K562 (cell line): ENCODE data around the gene TUBA4B. TPM values are rescaled to one million over a fixed set of nuclear protein-coding genes. Genes with fewer than 3 reads are reported as not detected.

ENCODE experiments used
- BACH1 ChIP-seq: fragments of 200-800 bp; sonication (Bioruptor generic); IDR thresholded peaks from 2 replicates; pipeline ENCODE4 v1.6.1; 2016; ENCODE audit warnings: missing genetic modification characterization, missing compliant biosample characterization
- BRCA1 ChIP-seq, 2 experiments: fragments of 450-650 bp in 1 of 2; sonication (generic) in 1 of 2; formaldehyde crosslinking in 1 of 2; IDR thresholded peaks; 2 replicates each; pipeline versions ENCODE4 v1.5.0 to v1.6.1; 2017 to 2020; ENCODE audit warnings: mild to moderate bottlenecking in 1 of 2, missing genetic modification reagents in 1 of 2
- CREM ChIP-seq: IDR thresholded peaks from 2 replicates; pipeline ENCODE4 v1.6.1; 2014; ENCODE audit warnings: antibody characterized with exemption, low read depth
- EP400 ChIP-seq: fragments of 450-650 bp; IDR thresholded peaks from 2 replicates; pipeline ENCODE4 v1.6.1; 2017; ENCODE audit warnings: antibody characterized with exemption, mild to moderate bottlenecking, moderate library complexity
- GMEB1 ChIP-seq: fragments of 250-450 bp; sonication (Bioruptor Pico); IDR thresholded peaks from 2 replicates; pipeline ENCODE4 v1.4.0; 2020; ENCODE audit warnings: mild to moderate bottlenecking
- HOXB6 ChIP-seq: fragments of 250-450 bp; sonication (Bioruptor Pico); IDR thresholded peaks from 2 replicates; pipeline ENCODE4 v1.5.1; 2022; ENCODE audit warnings: mild to moderate bottlenecking, borderline replicate concordance
- JUN ChIP-seq, 2 experiments: sonication (generic) in 1 of 2; formaldehyde crosslinking in 1 of 2; IDR thresholded peaks; 2 replicates each; pipeline versions ENCODE4 v1.6.1 to v1.8.0; 2012 to 2022; ENCODE audit warnings: borderline replicate concordance in 2 of 2, mild to moderate bottlenecking in 2 of 2, improper control_type of control experiment in 1 of 2, low read depth in 1 of 2, low read length in 1 of 2, missing genetic modification reagents in 1 of 2
- MBD2 ChIP-seq: sonication (generic); IDR thresholded peaks from 2 replicates; pipeline ENCODE4 v1.6.1; 2016; ENCODE audit warnings: low read depth, borderline replicate concordance
- NCOA4 ChIP-seq: fragments of 450-650 bp; IDR thresholded peaks from 2 replicates; pipeline ENCODE4 v1.6.1; 2018; ENCODE audit warnings: mild to moderate bottlenecking; ENCODE audit not compliant: partially characterized antibody
- POLR2B ChIP-seq: fragments of 450-650 bp; IDR thresholded peaks from 2 replicates; pipeline ENCODE4 v1.6.1; 2018; ENCODE audit warnings: low read depth; ENCODE audit not compliant: partially characterized antibody
- SIN3A ChIP-seq, 2 experiments: fragments of 150-350 bp in 1 of 2; IDR thresholded peaks; 2 replicates each; pipeline ENCODE4 v1.6.1; 2011 to 2016; ENCODE audit warnings: borderline replicate concordance in 2 of 2, low read depth in 2 of 2, low read length in 2 of 2, mild to moderate bottlenecking in 2 of 2, moderate library complexity in 2 of 2; ENCODE audit not compliant: control insufficient read depth in 1 of 2
- ZC3H4 ChIP-seq: sonication (generic); formaldehyde crosslinking; IDR thresholded peaks from 2 replicates; pipeline ENCODE4 v1.9.0; 2021; ENCODE audit warnings: missing genetic modification reagents, borderline replicate concordance
- ZNF263 ChIP-seq: sonication (generic); formaldehyde crosslinking; IDR thresholded peaks from 2 replicates; pipeline ENCODE4 v1.8.0; 2022; ENCODE audit warnings: mild to moderate bottlenecking, missing genetic modification reagents, borderline replicate concordance
- ZNF274 ChIP-seq: IDR thresholded peaks from 2 replicates; pipeline ENCODE4 v1.6.1; 2011; ENCODE audit warnings: low read depth, mild to moderate bottlenecking, low read length, moderate library complexity, borderline replicate concordance
- polyA plus RNA-seq, 8 experiments: library from polyadenylated mRNA; depleted of rRNA in 4 of 8; stranded (reverse) in 5 of 8; unstranded in 3 of 8; fragments of >200 nt; fragmentation: Nextera tagmentation in 2 of 8; fragmentation: Illumina TruSeq in 1 of 8; extraction: Ambion mirVana in 2 of 8; extraction: Trizol in 1 of 8; gene quantifications; 2 replicates each; pipeline versions ENCODE4 v1.2.1 to v1.2.3, GENCODE V29; 2011 to 2014; ENCODE audit warnings: inconsistent platforms in 1 of 8, missing spikeins in 1 of 8
- total RNA-seq, 7 experiments: library from RNA; depleted of rRNA in 6 of 7; stranded (reverse); fragments of >200 nt in 6 of 7; fragmentation: Illumina TruSeq in 2 of 7; extraction: Trizol in 2 of 7; gene quantifications; 2 replicates each; pipeline versions ENCODE4 v1.2.1 to v1.2.3, GENCODE V29; 2011 to 2021; ENCODE audit warnings: low replicate concordance in 1 of 7
- TF ChIP-seq, protein P1 (sequence below): fragments of 250-450 bp; sonication (Bioruptor Pico); IDR thresholded peaks from 2 replicates; pipeline ENCODE4 v1.4.0; 2020; ENCODE audit warnings: mild to moderate bottlenecking, moderate library complexity, borderline replicate concordance
- TF ChIP-seq, protein P2 (sequence below): fragments of 250-450 bp; sonication (Bioruptor Pico); IDR thresholded peaks from 2 replicates; pipeline ENCODE4 v1.5.0; 2021; ENCODE audit warnings: mild to moderate bottlenecking, moderate library complexity

The TUBA4B gene
- total and polyA plus RNA-seq, 9 of the 15 experiments (the other 6 are each of a cell fraction or from before 2014, with no cell fraction given): 0.04 TPM; not detected in 8

- TF ChIP-seq GMEB1 (peak; percentile 80), SIN3A (IDR thresholded peaks at IDR 0.05; ENCODE audit: borderline replicate concordance in 2 of 2, control insufficient read depth in 1 of 2, low read depth in 2 of 2, low read length in 2 of 2) (peak; percentile 15 to 78; a peak in 1 of 4 replicates), EP400 (peak; percentile 69), JUN (IDR thresholded peaks at IDR 0.05; ENCODE audit: borderline replicate concordance, low read depth, low read length) (peak; percentile 57; the same call in 1 of the 2 replicates), JUN (CRISPR knock-in tag; IDR thresholded peaks at IDR 0.05; ENCODE audit: borderline replicate concordance) (peak; percentile 98), MBD2 (peak; percentile 23; the same call in 1 of the 2 replicates), ZC3H4 (CRISPR knock-in tag) (no peak), BACH1 (peak; percentile 70), HOXB6 (CRISPR knock-in tag) (no peak), POLR2B (no peak), BRCA1 (IDR thresholded peaks at IDR 0.05) (no peak), BRCA1 (CRISPR knock-in tag; IDR thresholded peaks at IDR 0.05) (no peak), CREM (peak; percentile 98), ZNF274 (peak; percentile 86), ZNF263 (CRISPR knock-in tag) (0 out of 2 replicates have a peak, but pooled peaks have one; percentile 21), NCOA4 (no peak)
- TF ChIP-seq, protein P1, sequence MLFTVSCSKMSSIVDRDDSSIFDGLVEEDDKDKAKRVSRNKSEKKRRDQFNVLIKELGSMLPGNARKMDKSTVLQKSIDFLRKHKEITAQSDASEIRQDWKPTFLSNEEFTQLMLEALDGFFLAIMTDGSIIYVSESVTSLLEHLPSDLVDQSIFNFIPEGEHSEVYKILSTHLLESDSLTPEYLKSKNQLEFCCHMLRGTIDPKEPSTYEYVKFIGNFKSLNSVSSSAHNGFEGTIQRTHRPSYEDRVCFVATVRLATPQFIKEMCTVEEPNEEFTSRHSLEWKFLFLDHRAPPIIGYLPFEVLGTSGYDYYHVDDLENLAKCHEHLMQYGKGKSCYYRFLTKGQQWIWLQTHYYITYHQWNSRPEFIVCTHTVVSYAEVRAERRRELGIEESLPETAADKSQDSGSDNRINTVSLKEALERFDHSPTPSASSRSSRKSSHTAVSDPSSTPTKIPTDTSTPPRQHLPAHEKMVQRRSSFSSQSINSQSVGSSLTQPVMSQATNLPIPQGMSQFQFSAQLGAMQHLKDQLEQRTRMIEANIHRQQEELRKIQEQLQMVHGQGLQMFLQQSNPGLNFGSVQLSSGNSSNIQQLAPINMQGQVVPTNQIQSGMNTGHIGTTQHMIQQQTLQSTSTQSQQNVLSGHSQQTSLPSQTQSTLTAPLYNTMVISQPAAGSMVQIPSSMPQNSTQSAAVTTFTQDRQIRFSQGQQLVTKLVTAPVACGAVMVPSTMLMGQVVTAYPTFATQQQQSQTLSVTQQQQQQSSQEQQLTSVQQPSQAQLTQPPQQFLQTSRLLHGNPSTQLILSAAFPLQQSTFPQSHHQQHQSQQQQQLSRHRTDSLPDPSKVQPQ (CRISPR knock-in tag): peak; percentile 33; the same call in 1 of the 2 replicates
- TF ChIP-seq, protein P2, sequence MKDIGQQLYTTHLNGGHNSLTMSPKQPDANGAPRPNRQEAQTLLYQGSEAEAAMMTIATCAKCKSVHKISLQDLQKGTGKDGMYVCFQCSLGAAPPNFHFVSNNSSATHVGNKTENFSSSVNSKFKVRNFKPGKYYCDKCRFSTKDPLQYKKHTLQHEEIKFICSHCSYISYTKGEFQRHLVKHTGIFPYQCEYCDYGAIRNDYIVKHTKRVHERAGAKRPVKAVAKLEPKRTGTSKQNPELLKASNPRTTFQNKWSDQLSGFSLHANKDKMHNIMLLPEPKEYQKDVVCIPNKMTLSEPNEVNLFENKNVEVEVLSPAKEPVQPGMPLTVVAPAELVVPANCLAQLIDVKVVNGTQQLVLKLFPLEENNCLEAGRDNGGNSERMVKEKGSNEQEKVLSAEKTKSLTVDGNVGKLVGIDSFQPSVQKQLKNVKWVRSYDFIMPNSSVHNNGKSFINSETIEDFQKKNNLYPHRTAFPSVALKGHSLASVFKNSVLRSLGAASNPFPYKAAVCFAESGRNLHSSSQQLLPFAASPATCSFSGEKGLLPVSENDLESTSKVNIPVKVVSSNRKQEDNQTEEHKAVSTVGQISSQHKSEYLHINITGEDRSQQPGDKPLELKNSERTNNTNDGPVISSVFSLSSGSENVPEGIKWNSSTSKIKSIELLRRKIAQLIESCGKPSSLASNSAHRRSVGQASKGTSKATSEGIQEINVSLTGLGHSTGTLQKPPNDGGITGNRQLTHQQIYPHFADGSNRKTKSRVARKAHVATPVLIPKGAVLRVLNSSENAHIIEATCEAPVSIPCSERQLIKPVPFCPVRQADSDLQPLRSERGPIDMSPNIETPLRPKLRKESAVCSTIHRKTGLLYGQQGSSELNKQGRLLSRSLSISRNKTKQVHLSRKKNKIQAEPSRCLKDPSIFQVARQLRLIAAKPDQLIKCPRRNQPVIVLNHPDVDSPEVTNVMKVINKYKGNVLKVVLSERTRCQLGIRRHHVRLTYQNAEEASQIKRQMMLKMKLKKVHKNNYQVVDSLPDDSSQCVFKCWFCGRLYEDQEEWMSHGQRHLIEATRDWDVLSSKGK (CRISPR knock-in tag): no peak
Measured at GRCh38 chr2:219279151-219279915, 26.3 kb downstream of the TUBA4B start, which contains the start of gene DNAJB2 (continued).
